Muscle layer of colon (tissue), 2 donors: Measurements from ENCODE around the gene CHN2.

Source experiments
- H3K27ac ChIP-seq: one replicate; pipeline ENCODE4 v1.7.0; 2013; ENCODE audit warnings: low read depth, mild to moderate bottlenecking, low read length, moderate library complexity
- H3K27me3 ChIP-seq, 2 donors: one replicate each; pipeline ENCODE4 v1.7.0; 2013; ENCODE audit warnings: low read length in 2 of 2, mild to moderate bottlenecking in 2 of 2; ENCODE audit not compliant: insufficient read depth in 2 of 2, control insufficient read depth in 1 of 2
- H3K36me3 ChIP-seq: one replicate; pipeline ENCODE4 v1.7.0; 2013; ENCODE audit warnings: mild to moderate bottlenecking, low read length; ENCODE audit not compliant: insufficient read depth
- H3K4me1 ChIP-seq: one replicate; pipeline ENCODE4 v1.7.0; 2013; ENCODE audit warnings: mild to moderate bottlenecking, low read length; ENCODE audit not compliant: insufficient read depth
- H3K4me3 ChIP-seq, 2 donors: one replicate each; pipeline ENCODE4 v1.7.0; 2013; ENCODE audit warnings: low read length in 2 of 2, low read depth in 1 of 2, mild to moderate bottlenecking in 1 of 2, moderate library complexity in 1 of 2
- H3K9ac ChIP-seq: one replicate; pipeline ENCODE4 v1.7.0; 2013; ENCODE audit warnings: low read length
- H3K9me3 ChIP-seq: one replicate; pipeline ENCODE4 v1.7.0; 2013; ENCODE audit warnings: mild to moderate bottlenecking, low read length
- donor health status: abdominal sarcoma.
- donor health status: Adenocarcinoma of cecum.

Gene CHN2

GRCh38 chr7:29485339-29486190 is 291.0 kb downstream of the CHN2 start:
- Histone ChIP-seq H3K36me3 (no peaks in the 10 kb centered on the region), H3K4me1 (peaks cover 58% of the 10 kb centered on the region), H3K4me3 (no peak overlapping the region), H3K9ac (no peak overlapping the region), H3K27me3 (no peaks in the 10 kb centered on the region), H3K9me3 (no peaks in the 10 kb centered on the region), H3K27ac (no peak overlapping the region)

- Histone ChIP-seq H3K36me3 (no peaks in the 10 kb centered on the region), H3K9ac (no peak overlapping the region), H3K4me3 (no peak overlapping the region), H3K27me3 (no peaks in the 10 kb centered on the region), H3K27ac (no peak overlapping the region), H3K9me3 (no peaks in the 10 kb centered on the region), H3K4me1 (peaks cover 52% of the 10 kb centered on the region)
These were observed 291.7 kb downstream of the CHN2 start for GRCh38 chr7:29486191-29486700.

- Histone ChIP-seq H3K4me1 (peaks cover 45% of the 10 kb centered on the region), H3K9ac (no peak overlapping the region), H3K4me3 (no peak overlapping the region)
These were observed 292.8 kb downstream of the CHN2 start for GRCh38 chr7:29487424-29487823.

GRCh38 chr7:29488203-29488970 is 293.8 kb downstream of the CHN2 start:
- Histone ChIP-seq H3K4me3 (no peak overlapping the region), H3K9me3 (no peaks in the 10 kb centered on the region), H3K9ac (no peak overlapping the region), H3K36me3 (no peaks in the 10 kb centered on the region), H3K27me3 (no peaks in the 10 kb centered on the region), H3K4me1 (peaks cover 39% of the 10 kb centered on the region), H3K27ac (no peak overlapping the region)

More at GRCh38 chr7:29487424-29487823, 292.8 kb downstream of the CHN2 start:
- no peaks in the 10 kb centered on the region for H3K27me3 ChIP-seq
- H3K9me3 ChIP-seq, result no peaks in the 10 kb centered on the region
- H3K36me3 ChIP-seq, result no peaks in the 10 kb centered on the region
- no peak overlapping the region for H3K27ac ChIP-seq

- no peaks in the 10 kb centered on the region for H3K9me3 ChIP-seq
- H3K4me1 ChIP-seq, result peaks cover 35% of the 10 kb centered on the region
- H3K9ac ChIP-seq, result no peak overlapping the region
- H3K36me3 ChIP-seq, result no peaks in the 10 kb centered on the region
- H3K27me3 ChIP-seq, result no peaks in the 10 kb centered on the region
- no peak overlapping the region for H3K4me3 ChIP-seq
- H3K27ac ChIP-seq, result no peak overlapping the region
These were observed 294.4 kb downstream of the CHN2 start for GRCh38 chr7:29488977-29489376.

GRCh38 chr7:29490094-29490607 is 295.6 kb downstream of the CHN2 start:
- no peak overlapping the region for H3K4me3 ChIP-seq
- H3K9me3 ChIP-seq, result no peaks in the 10 kb centered on the region
- H3K27ac ChIP-seq, result no peak overlapping the region
- H3K4me1 ChIP-seq, result peaks cover 25% of the 10 kb centered on the region
- H3K27me3 ChIP-seq, result no peaks in the 10 kb centered on the region
- no peak overlapping the region for H3K9ac ChIP-seq
- H3K36me3 ChIP-seq, result no peaks in the 10 kb centered on the region

- H3K4me3 ChIP-seq, result no peak overlapping the region
- H3K4me1 ChIP-seq, result peaks cover 2% of the 10 kb centered on the region
- no peak overlapping the region for H3K9ac ChIP-seq
- H3K36me3 ChIP-seq, result no peaks in the 10 kb centered on the region
- no peak overlapping the region for H3K27ac ChIP-seq
- H3K27me3 ChIP-seq, result no peaks in the 10 kb centered on the region
- H3K9me3 ChIP-seq, result no peaks in the 10 kb centered on the region
These were observed 299.8 kb downstream of the CHN2 start for GRCh38 chr7:29494350-29494749.

- Histone ChIP-seq H3K4me1 (no peaks in the 10 kb centered on the region), H3K9me3 (no peaks in the 10 kb centered on the region)
These were observed 301.1 kb downstream of the CHN2 start for GRCh38 chr7:29495653-29496052.

GRCh38 chr7:29496355-29497020 is 301.9 kb downstream of the CHN2 start:
- H3K4me1 ChIP-seq, result no peaks in the 10 kb centered on the region
- no peaks in the 10 kb centered on the region for H3K9me3 ChIP-seq
- H3K27ac ChIP-seq, result no peak overlapping the region
- H3K36me3 ChIP-seq, result no peaks in the 10 kb centered on the region
- H3K9ac ChIP-seq, result no peak overlapping the region
- no peak overlapping the region for H3K4me3 ChIP-seq
- no peaks in the 10 kb centered on the region for H3K27me3 ChIP-seq

More at GRCh38 chr7:29495653-29496052, 301.1 kb downstream of the CHN2 start:
- H3K27me3 ChIP-seq, result no peaks in the 10 kb centered on the region
- no peak overlapping the region for H3K27ac ChIP-seq
- H3K4me3 ChIP-seq, result no peak overlapping the region
- H3K36me3 ChIP-seq, result no peaks in the 10 kb centered on the region
- H3K9ac ChIP-seq, result no peak overlapping the region

GRCh38 chr7:29499932-29500331 is 305.4 kb downstream of the CHN2 start:
- Histone ChIP-seq H3K4me1 (no peaks in the 10 kb centered on the region), H3K9me3 (no peaks in the 10 kb centered on the region), H3K9ac (no peak overlapping the region), H3K36me3 (peaks cover 12% of the 10 kb centered on the region), H3K27ac (no peak overlapping the region), H3K27me3 (no peaks in the 10 kb centered on the region), H3K4me3 (no peak overlapping the region)

GRCh38 chr7:29500719-29501118 is 306.1 kb downstream of the CHN2 start:
- Histone ChIP-seq H3K4me1 (no peaks in the 10 kb centered on the region), H3K9me3 (no peaks in the 10 kb centered on the region), H3K27me3 (no peaks in the 10 kb centered on the region), H3K9ac (no peak overlapping the region), H3K4me3 (no peak overlapping the region), H3K36me3 (peaks cover 20% of the 10 kb centered on the region), H3K27ac (no peak overlapping the region)
